PC-9 (cell line): Measurements from ENCODE around the gene PDGFD. TPM values are rescaled to one million over a fixed set of nuclear protein-coding genes. Genes with fewer than 3 reads are reported as not detected.
"Not testable (repeated sequence)": the region's sequence is repeated elsewhere in the genome, so short reads cannot be mapped to it uniquely, and the experiment has no call there.

ENCODE experiments used
- BruUV-seq: library from RNA; stranded (reverse); fragments of 400-500 nt; replicated peaks from 2 replicates; lab custom pipeline; 2021; lab: Mats Ljungman, UMichigan
- CTCF ChIA-PET: fragments of 300-600 bp; sonication (Branson Sonifier 250); formaldehyde crosslinking; loops from one replicate; lab custom pipeline; 2022; ENCODE audit warnings: antibody characterized with exemption; lab: Charles Lee
- POLR2A ChIA-PET: fragments of 300-600 bp; sonication (Branson Sonifier 250); formaldehyde crosslinking; loops from one replicate; lab custom pipeline; 2022; ENCODE audit warnings: antibody characterized with exemption; ENCODE audit not compliant: unreplicated experiment; lab: Charles Lee
- DNase-seq, 2 experiments: peaks; one replicate each; pipeline versions ENCODE4 v3.0.0 to v3.0.0-alpha.2; 2015 to 2022; ENCODE audit warnings: mixed read lengths in 1 of 2
- H2AFZ ChIP-seq: fragments of 200-600 bp; sonication (generic); 2 replicates; pipeline ENCODE4 v1.8.1; 2017; ENCODE audit warnings: antibody characterized with exemption
- H3F3A ChIP-seq: fragments of 200-600 bp; sonication (generic); 2 replicates; pipeline ENCODE4 v1.8.1; 2017; ENCODE audit warnings: antibody characterized with exemption, mild to moderate bottlenecking, low read depth; ENCODE audit not compliant: insufficient read depth
- H3K27ac ChIP-seq: fragments of 200-600 bp; sonication (generic); 2 replicates; pipeline ENCODE4 v1.6.1; 2016; ENCODE audit warnings: mixed run types
- H3K27me3 ChIP-seq: fragments of 200-600 bp; sonication (generic); 2 replicates; pipeline ENCODE4 v1.6.1; 2016; ENCODE audit warnings: low read depth, mixed run types; ENCODE audit not compliant: insufficient read depth
- H3K36me3 ChIP-seq: fragments of 200-600 bp; sonication (generic); 2 replicates; pipeline ENCODE4 v1.6.1; 2016; ENCODE audit warnings: low read depth, mixed run types
- H3K4me1 ChIP-seq: fragments of 200-600 bp; sonication (generic); replicated peaks from 2 replicates; pipeline ENCODE4 v1.6.1; 2016; ENCODE audit warnings: mixed run types; ENCODE audit not compliant: insufficient read depth
- H3K4me2 ChIP-seq: fragments of 200-600 bp; sonication (generic); 2 replicates; pipeline ENCODE4 v1.6.1; 2017; ENCODE audit warnings: mixed run types
- H3K4me3 ChIP-seq: fragments of 200-600 bp; sonication (generic); 2 replicates; pipeline ENCODE4 v1.6.1; 2016; ENCODE audit warnings: mixed run types
- H3K79me2 ChIP-seq: fragments of 200-600 bp; sonication (generic); 2 replicates; pipeline ENCODE4 v1.6.1; 2017; ENCODE audit warnings: low read depth, mixed run types
- H3K9me2 ChIP-seq: fragments of 200-600 bp; sonication (generic); 2 replicates; pipeline ENCODE4 v1.8.1; 2017; ENCODE audit warnings: mild to moderate bottlenecking; ENCODE audit not compliant: insufficient read depth
- H3K9me3 ChIP-seq: fragments of 200-600 bp; sonication (generic); 2 replicates; pipeline ENCODE4 v1.8.1; 2016; ENCODE audit warnings: low read depth; ENCODE audit not compliant: insufficient read depth
- H4K20me1 ChIP-seq: fragments of 200-600 bp; sonication (generic); 2 replicates; pipeline ENCODE4 v1.8.1; 2017; ENCODE audit not compliant: insufficient read depth
- EZH2 ChIP-seq: fragments of 200-600 bp; sonication (generic); IDR thresholded peaks from 2 replicates; pipeline ENCODE4 v1.8.0; 2017; ENCODE audit warnings: antibody characterized with exemption, low read depth
- intact Hi-C: fragments of 100-400 bp; cut with micrococcal nuclease; formaldehyde crosslinking; loops from one replicate; pipeline ENCODE4 v1.10.0; 2022; ENCODE audit not compliant: unreplicated experiment
- total RNA-seq: library from RNA; stranded (reverse); gene quantifications from 2 replicates; pipeline ENCODE4 v1.2.3, GENCODE V29; 2021
- TF ChIP-seq, protein P1 (sequence below): fragments of 200-600 bp; sonication (generic); conservative IDR thresholded peaks from 2 replicates; pipeline ENCODE4 v1.6.1; 2017; ENCODE audit warnings: mixed run types, antibody characterized with exemption, mild to moderate bottlenecking, moderate library complexity

The PDGFD gene
- total RNA-seq, 1 experiment from 2014 or later: 6.1 TPM

- no peak overlapping the region for H3K4me3 ChIP-seq
- intact Hi-C loops: no loop called here
- no peak for DNase-seq
- H3K9me2 ChIP-seq: no peaks in the 10 kb centered on the region
- H2AFZ ChIP-seq: no peak overlapping the region
- H3K9me3 ChIP-seq: no peaks in the 10 kb centered on the region
- H3K27me3 ChIP-seq: no peaks in the 10 kb centered on the region
- no peak for TF ChIP-seq EZH2
- TF ChIP-seq, protein P1, sequence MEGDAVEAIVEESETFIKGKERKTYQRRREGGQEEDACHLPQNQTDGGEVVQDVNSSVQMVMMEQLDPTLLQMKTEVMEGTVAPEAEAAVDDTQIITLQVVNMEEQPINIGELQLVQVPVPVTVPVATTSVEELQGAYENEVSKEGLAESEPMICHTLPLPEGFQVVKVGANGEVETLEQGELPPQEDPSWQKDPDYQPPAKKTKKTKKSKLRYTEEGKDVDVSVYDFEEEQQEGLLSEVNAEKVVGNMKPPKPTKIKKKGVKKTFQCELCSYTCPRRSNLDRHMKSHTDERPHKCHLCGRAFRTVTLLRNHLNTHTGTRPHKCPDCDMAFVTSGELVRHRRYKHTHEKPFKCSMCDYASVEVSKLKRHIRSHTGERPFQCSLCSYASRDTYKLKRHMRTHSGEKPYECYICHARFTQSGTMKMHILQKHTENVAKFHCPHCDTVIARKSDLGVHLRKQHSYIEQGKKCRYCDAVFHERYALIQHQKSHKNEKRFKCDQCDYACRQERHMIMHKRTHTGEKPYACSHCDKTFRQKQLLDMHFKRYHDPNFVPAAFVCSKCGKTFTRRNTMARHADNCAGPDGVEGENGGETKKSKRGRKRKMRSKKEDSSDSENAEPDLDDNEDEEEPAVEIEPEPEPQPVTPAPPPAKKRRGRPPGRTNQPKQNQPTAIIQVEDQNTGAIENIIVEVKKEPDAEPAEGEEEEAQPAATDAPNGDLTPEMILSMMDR: no peak
- ChIA-PET POLR2A (no interaction called here), CTCF (no interaction called here)
- H3K79me2 ChIP-seq: no peaks in the 10 kb centered on the region
- no peaks in the 10 kb centered on the region for H3K36me3 ChIP-seq
- no peak overlapping the region for H3K4me2 ChIP-seq
- H3F3A ChIP-seq: no peaks in the 10 kb centered on the region
- H4K20me1 ChIP-seq: no peaks in the 10 kb centered on the region
- no peak overlapping the region for H3K27ac ChIP-seq
- no peaks in the 10 kb centered on the region for H3K4me1 ChIP-seq
- BruUV-seq: no TSS peak
Observed at GRCh38 chr11:104053743-104054478, 110.0 kb downstream of the PDGFD start.

DNA sequence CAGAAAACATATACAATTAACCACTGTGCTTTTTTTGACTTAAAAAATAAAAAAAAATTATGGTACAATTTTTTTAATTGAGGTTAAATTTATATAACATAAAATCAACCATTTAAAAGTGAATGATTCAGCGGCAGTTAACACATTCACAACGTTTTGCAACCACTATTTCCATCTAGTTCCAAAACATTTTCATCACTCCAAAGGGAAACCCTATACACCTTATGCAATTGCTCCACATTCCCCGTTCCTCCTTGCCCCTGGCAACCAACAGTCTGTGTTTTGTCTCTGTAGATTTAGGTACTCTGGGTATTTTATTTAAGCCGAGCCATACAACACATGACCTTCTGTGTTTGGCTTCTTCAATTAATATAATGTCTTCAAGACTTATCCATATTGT is 112.2 kb downstream of the PDGFD start:
- no TSS peak for BruUV-seq
- TF ChIP-seq, protein P1: no peak
- no peak for TF ChIP-seq EZH2
- Histone ChIP-seq H3K4me3 (no peak overlapping the region), H3K9me2 (no peaks in the 10 kb centered on the region), H2AFZ (no peak overlapping the region), H3K4me1 (no peaks in the 10 kb centered on the region), H3F3A (no peaks in the 10 kb centered on the region), H3K9me3 (no peaks in the 10 kb centered on the region), H3K27me3 (no peaks in the 10 kb centered on the region), H3K4me2 (no peak overlapping the region), H4K20me1 (no peaks in the 10 kb centered on the region), H3K36me3 (no peaks in the 10 kb centered on the region), H3K79me2 (no peaks in the 10 kb centered on the region), H3K27ac (no peak overlapping the region)
- intact Hi-C loops: no loop called here
- no peak for DNase-seq
- CTCF ChIA-PET: no interaction called here
- POLR2A ChIA-PET: no interaction called here

- Histone ChIP-seq H3K27me3 (no peaks in the 10 kb centered on the region), H3K4me2 (no peak overlapping the region), H3K9me3 (no peaks in the 10 kb centered on the region), H3K27ac (no peak overlapping the region), H3K4me1 (no peaks in the 10 kb centered on the region), H4K20me1 (no peaks in the 10 kb centered on the region), H3K9me2 (no peaks in the 10 kb centered on the region), H3K36me3 (no peaks in the 10 kb centered on the region), H3K4me3 (no peak overlapping the region), H3K79me2 (no peaks in the 10 kb centered on the region), H3F3A (no peaks in the 10 kb centered on the region), H2AFZ (no peak overlapping the region)
- TF ChIP-seq, protein P1: no peak
- ChIA-PET POLR2A (no interaction called here), CTCF (no interaction called here)
- BruUV-seq: no TSS peak
- intact Hi-C loops: no loop called here
- no peak for DNase-seq
Observed at GRCh38 chr11:104049116-104049515, 114.8 kb downstream of the PDGFD start.

GRCh38 chr11:104046858-104047257 is 117.1 kb downstream of the PDGFD start:
- CTCF ChIA-PET, H3K4me1 ChIP-seq, H3K79me2 ChIP-seq, DNase-seq, BruUV-seq, intact Hi-C loops, H3K4me2 ChIP-seq, H4K20me1 ChIP-seq, H3F3A ChIP-seq, POLR2A ChIA-PET, H3K27me3 ChIP-seq, H2AFZ ChIP-seq, H3K36me3 ChIP-seq, H3K9me2 ChIP-seq, H3K9me3 ChIP-seq, H3K4me3 ChIP-seq, H3K27ac ChIP-seq: not testable (repeated sequence)
